CD4-positive, alpha-beta T cell (primary cell): ENCODE data around the gene TMEM258. TPM values are rescaled to one million over a fixed set of nuclear protein-coding genes. Genes with fewer than 3 reads are reported as not detected.
A peak's percentile ranks its signal among the peaks of the same experiment; 100 is the strongest.

Source experiments
- ATAC-seq: fragments of 200-7000 bp; cut with Tn5 transposase; one replicate; pipeline ENCODE4 v1.10.0; 2022; ENCODE audit warnings: mild to moderate bottlenecking; ENCODE audit not compliant: poor library complexity
- CTCF ChIA-PET: fragments of 350-600 bp; sonication (Branson Sonifier 250); formaldehyde crosslinking; loops from one replicate; lab custom pipeline; 2021; ENCODE audit warnings: antibody characterized with exemption, inconsistent platforms; lab: Charles Lee
- POLR2A ChIA-PET: fragments of 350-600 bp; sonication (Branson Sonifier 250); formaldehyde crosslinking; loops from one replicate; lab custom pipeline; 2021; ENCODE audit warnings: antibody characterized with exemption, inconsistent platforms; lab: Charles Lee
- DNase-seq, 14 experiments: peaks; one replicate each; pipeline ENCODE4 v3.0.0-alpha.2; 2013 to 2020; ENCODE audit warnings: mixed read lengths in 2 of 14
- H3K27ac ChIP-seq, 2 donors: one replicate each; pipeline versions ENCODE4 v1.5.1 to v1.7.0; 2013; ENCODE audit warnings: low read length in 2 of 2, low read depth in 1 of 2, mild to moderate bottlenecking in 1 of 2
- H3K27me3 ChIP-seq, 2 experiments: 1 replicate in 1 of 2; 2 replicates in 1 of 2; pipeline versions ENCODE4 v1.6.1 to v1.7.0; 2013; ENCODE audit warnings: low read length in 2 of 2, control low read depth in 1 of 2, mild to moderate bottlenecking in 1 of 2, moderate library complexity in 1 of 2; ENCODE audit not compliant: insufficient read depth in 2 of 2, control insufficient read depth in 1 of 2
- H3K36me3 ChIP-seq: one replicate; pipeline ENCODE4 v1.6.1; 2013; ENCODE audit warnings: low read length, control low read depth; ENCODE audit not compliant: insufficient read depth
- H3K4me1 ChIP-seq: one replicate; pipeline ENCODE4 v1.6.1; 2013; ENCODE audit warnings: low read length, control low read depth; ENCODE audit not compliant: insufficient read depth
- H3K4me3 ChIP-seq: one replicate; pipeline ENCODE4 v1.5.1; 2013; ENCODE audit warnings: mild to moderate bottlenecking, low read length, moderate library complexity
- H3K9me3 ChIP-seq, 2 experiments: 1 replicate in 1 of 2; 2 replicates in 1 of 2; pipeline versions ENCODE4 v1.6.1 to v1.7.0; 2013; ENCODE audit warnings: low read length in 2 of 2, mild to moderate bottlenecking in 2 of 2, control low read depth in 1 of 2, moderate library complexity in 1 of 2; ENCODE audit not compliant: control insufficient read depth in 1 of 2, insufficient read depth in 1 of 2
- H3K27ac Mint-ChIP-seq: one replicate; pipeline ENCODE4 v1.8.0; 2020; ENCODE audit warnings: mixed read lengths
- H3K27me3 Mint-ChIP-seq: one replicate; pipeline ENCODE4 v1.8.0; 2021; ENCODE audit warnings: mixed read lengths
- H3K36me3 Mint-ChIP-seq: one replicate; pipeline ENCODE4 v1.8.0; 2021; ENCODE audit warnings: low read depth, mixed read lengths
- H3K4me1 Mint-ChIP-seq: one replicate; pipeline ENCODE4 v1.8.0; 2021; ENCODE audit warnings: low read depth, mixed read lengths
- H3K4me3 Mint-ChIP-seq: one replicate; pipeline ENCODE4 v1.8.0; 2020; ENCODE audit warnings: mild to moderate bottlenecking, mixed read lengths
- H3K9me3 Mint-ChIP-seq: one replicate; pipeline ENCODE4 v1.8.0; 2020; ENCODE audit warnings: mixed read lengths
- intact Hi-C, 2 experiments: fragments of 100-400 bp; cut with DNase I in 1 of 2; cut with micrococcal nuclease in 1 of 2; formaldehyde crosslinking; loops; one replicate each; pipeline versions ENCODE4 v1.15.1 to v1.9.0; 2023 to 2025; cut with DNase I, micrococcal nuclease
- total RNA-seq, 174 experiments: library from RNA in 2 of 174; stranded (reverse) in 2 of 174; gene quantifications; one replicate each; pipeline ENCODE4 v1.2.3 and lab custom pipeline; 2021 to 2026
- TF ChIP-seq, protein P1 (sequence below): fragments of 200-600 bp; IDR thresholded peaks from one replicate; pipeline ENCODE4 v1.8.0; 2022; ENCODE audit warnings: antibody characterized with exemption, mild to moderate bottlenecking

The TMEM258 gene
- total RNA-seq, 2 experiments from 2014 or later: 55.2 to 56.0 TPM

DNA sequence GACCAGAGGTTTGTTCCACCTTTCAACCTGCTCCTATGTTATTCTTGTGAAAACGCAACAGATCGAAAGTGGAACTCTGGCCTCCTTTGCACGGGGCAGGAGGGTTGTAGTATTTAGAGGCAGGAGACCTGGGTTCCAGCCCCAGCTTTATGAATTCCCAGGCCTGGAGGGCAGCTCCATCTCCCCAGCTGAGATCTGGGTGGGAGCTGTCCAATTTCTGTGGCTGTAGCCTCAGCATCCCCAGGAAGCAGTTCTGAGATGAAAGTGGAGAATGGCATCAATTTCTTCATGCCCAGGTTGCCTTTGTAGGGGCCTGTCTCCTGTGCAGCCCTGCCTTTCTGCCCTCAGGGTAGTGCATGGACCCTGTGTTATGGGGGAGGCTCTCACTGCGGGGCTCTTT is 39.8 kb upstream of the TMEM258 start:
- Mint-ChIP-seq H3K4me3 (no peak overlapping the region), H3K27ac (no peak overlapping the region), H3K4me1 (peaks cover 32% of the 10 kb centered on the region), H3K36me3 (no peaks in the 10 kb centered on the region), H3K27me3 (peaks cover 58% of the 10 kb centered on the region), H3K9me3 (no peaks in the 10 kb centered on the region)
- no peaks in the 10 kb centered on the region for H3K36me3 ChIP-seq
- ATAC-seq (no peak), DNase-seq (no peak)
- H3K27ac ChIP-seq: no peak overlapping the region
- intact Hi-C loops: no loop called here
- peaks cover 0 to 11% of the 10 kb centered on the region in 2 experiments for H3K9me3 ChIP-seq
- TF ChIP-seq, protein P1, sequence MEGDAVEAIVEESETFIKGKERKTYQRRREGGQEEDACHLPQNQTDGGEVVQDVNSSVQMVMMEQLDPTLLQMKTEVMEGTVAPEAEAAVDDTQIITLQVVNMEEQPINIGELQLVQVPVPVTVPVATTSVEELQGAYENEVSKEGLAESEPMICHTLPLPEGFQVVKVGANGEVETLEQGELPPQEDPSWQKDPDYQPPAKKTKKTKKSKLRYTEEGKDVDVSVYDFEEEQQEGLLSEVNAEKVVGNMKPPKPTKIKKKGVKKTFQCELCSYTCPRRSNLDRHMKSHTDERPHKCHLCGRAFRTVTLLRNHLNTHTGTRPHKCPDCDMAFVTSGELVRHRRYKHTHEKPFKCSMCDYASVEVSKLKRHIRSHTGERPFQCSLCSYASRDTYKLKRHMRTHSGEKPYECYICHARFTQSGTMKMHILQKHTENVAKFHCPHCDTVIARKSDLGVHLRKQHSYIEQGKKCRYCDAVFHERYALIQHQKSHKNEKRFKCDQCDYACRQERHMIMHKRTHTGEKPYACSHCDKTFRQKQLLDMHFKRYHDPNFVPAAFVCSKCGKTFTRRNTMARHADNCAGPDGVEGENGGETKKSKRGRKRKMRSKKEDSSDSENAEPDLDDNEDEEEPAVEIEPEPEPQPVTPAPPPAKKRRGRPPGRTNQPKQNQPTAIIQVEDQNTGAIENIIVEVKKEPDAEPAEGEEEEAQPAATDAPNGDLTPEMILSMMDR: no peak
- POLR2A ChIA-PET: interaction anchor here (0.6 kb wide), 1 partner anchor 32 kb away, joined by 3 read pairs; no protein-coding TSS in a partner anchor
- peaks cover 47% of the 10 kb centered on the region for H3K4me1 ChIP-seq
- H3K4me3 ChIP-seq: no peak overlapping the region
- peaks cover 15 to 26% of the 10 kb centered on the region in 2 experiments for H3K27me3 ChIP-seq
- CTCF ChIA-PET: no interaction called here

DNA sequence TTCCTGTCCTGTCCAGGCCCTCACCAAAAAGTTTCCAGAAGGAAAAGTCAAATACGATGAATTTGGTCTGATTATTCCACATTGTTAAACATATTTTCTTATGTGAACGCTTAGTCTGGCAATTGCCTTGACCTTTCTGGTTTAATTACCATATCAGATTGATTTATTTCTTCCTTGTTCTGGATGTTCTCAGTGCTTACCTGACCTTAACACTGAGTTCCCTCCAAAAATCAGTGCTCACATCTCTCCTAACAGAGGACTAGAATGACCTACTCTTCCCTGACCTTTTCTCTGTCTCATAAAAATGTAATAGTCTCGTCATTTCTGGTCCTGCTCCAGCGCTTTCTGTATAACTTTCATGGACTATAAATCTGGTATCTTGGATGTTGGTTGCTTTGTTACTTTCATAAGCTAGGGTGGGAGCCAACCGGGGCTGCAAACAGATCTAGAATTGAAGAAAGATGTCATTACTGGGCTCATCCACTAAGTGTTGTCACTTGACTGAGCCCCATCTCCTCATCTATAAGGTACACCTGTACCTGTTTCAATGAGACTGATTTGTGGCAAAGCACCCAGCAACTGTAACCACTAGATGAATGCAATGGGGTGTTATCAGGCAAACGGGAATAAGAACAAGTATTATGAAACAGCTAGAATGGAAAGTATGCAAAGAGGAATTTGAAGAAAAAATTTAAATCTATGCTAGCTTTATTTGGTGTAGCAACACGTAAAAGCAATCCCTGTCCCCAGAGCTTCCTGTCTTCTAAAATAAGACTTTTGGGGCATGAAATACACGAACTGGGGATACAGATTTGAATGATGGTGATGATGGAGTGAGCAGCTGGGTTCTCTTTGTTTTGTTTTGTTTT is 38.1 kb upstream of the TMEM258 start:
- ChIA-PET CTCF (interaction anchor here (1.2 to 3.7 kb wide), 2 partner anchors 14 to 252 kb away, joined by 3 to 18 read pairs; partner anchors contain the start of gene FADS1), POLR2A (no interaction called here)
- peaks cover 47% of the 10 kb centered on the region for H3K4me1 ChIP-seq
- no peaks in the 10 kb centered on the region for H3K36me3 ChIP-seq
- Mint-ChIP-seq H3K9me3 (no peaks in the 10 kb centered on the region), H3K27ac (no peak overlapping the region), H3K27me3 (peaks cover 70% of the 10 kb centered on the region), H3K4me1 (peaks cover 36% of the 10 kb centered on the region), H3K36me3 (no peaks in the 10 kb centered on the region), H3K4me3 (peak overlapping the region; percentile 16)
- H3K9me3 ChIP-seq: peaks cover 0 to 11% of the 10 kb centered on the region in 2 experiments
- intact Hi-C loops: no loop called here
- no peak for DNase-seq
- H3K4me3 ChIP-seq: no peak overlapping the region
- no peak overlapping the region for H3K27ac ChIP-seq
- TF ChIP-seq, protein P1: no peak
- H3K27me3 ChIP-seq: peaks cover 15 to 29% of the 10 kb centered on the region in 2 experiments
- ATAC-seq: no peak

DNA sequence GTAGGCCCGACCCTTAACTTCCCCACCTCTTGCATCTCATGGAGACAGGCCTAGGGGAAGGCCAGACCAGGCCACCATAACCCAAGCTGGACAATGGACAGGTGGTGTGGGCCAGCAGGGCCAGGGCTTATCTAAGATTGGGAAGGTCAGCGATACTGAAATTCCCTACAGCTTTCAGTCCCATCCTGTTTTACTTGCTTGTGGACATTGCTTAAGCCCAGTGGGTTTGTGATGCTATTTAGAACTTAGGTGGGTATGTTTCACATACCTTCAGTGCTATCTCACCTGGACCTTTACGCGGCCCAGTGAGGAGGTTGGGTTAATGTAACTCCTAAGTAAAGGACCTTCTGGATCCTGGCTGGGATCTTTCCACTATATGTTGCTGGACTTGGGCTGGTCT is 37.4 kb upstream of the TMEM258 start:
- Histone ChIP-seq H3K27me3 (peaks cover 15 to 29% of the 10 kb centered on the region in 2 experiments), H3K4me1 (peaks cover 41% of the 10 kb centered on the region), H3K36me3 (no peaks in the 10 kb centered on the region), H3K27ac (no peak overlapping the region), H3K4me3 (no peak overlapping the region), H3K9me3 (peaks cover 0 to 11% of the 10 kb centered on the region in 2 experiments)
- Mint-ChIP-seq H3K27me3 (peaks cover 70% of the 10 kb centered on the region), H3K27ac (no peak overlapping the region), H3K4me1 (peaks cover 32% of the 10 kb centered on the region), H3K36me3 (no peaks in the 10 kb centered on the region), H3K9me3 (no peaks in the 10 kb centered on the region), H3K4me3 (no peak overlapping the region)
- no peak for ATAC-seq
- intact Hi-C loops: no loop called here
- DNase-seq: no peak
- POLR2A ChIA-PET: no interaction called here
- CTCF ChIA-PET: interaction anchor here (3.7 kb wide), 1 partner anchor 14 kb away, joined by 18 read pairs; the partner anchor contains the start of gene FADS1
- TF ChIP-seq, protein P1: no peak
